Measurements from ENCODE around the gene CLTC. TPM values are rescaled to one million over a fixed set of nuclear protein-coding genes. Genes with fewer than 3 reads are reported as not detected.

CLTC gene
- total RNA-seq, 1 donor from 2014 or later = 142 TPM

GRCh38 chr17:59730268-59730834, 110.7 kb downstream of the CLTC start:
- no peak for ATAC-seq

- ATAC-seq = peak; percentile 20
Measured at GRCh38 chr17:59733697-59734096, 114.0 kb downstream of the CLTC start.

GRCh38 chr17:59734226-59734625, 114.5 kb downstream of the CLTC start:
- ATAC-seq = peak; percentile 81

GRCh38 chr17:59737324-59737723, 117.6 kb downstream of the CLTC start:
- ATAC-seq = no peak

GRCh38 chr17:59743842-59744241, 124.1 kb downstream of the CLTC start:
- ATAC-seq = no peak

- no peak for ATAC-seq
Measured at GRCh38 chr17:59745040-59745439, 125.3 kb downstream of the CLTC start.

Other genes starting within 250 kb of the CLTC start
- 12.7 TPM for gene DHX40, start 54.3 kb upstream of the CLTC start, total RNA-seq
- gene PTRH2, start 87.5 kb downstream of the CLTC start, total RNA-seq = 17.6 TPM
- 133 TPM for gene VMP1, start 87.8 kb downstream of the CLTC start, total RNA-seq

Measured in esophagus mucosa (tissue), 1 donor.